Mesendoderm (in vitro differentiated cells): ENCODE results near the gene SLC24A4.

Experiments
- DNase-seq: peaks from one replicate; pipeline ENCODE4 v3.0.0; 2013
- H2AK5ac ChIP-seq: 2 replicates; pipeline ENCODE4 v1.6.1; 2013; ENCODE audit warnings: low read length, inconsistent platforms
- H2BK120ac ChIP-seq: 2 replicates; pipeline ENCODE4 v1.6.1; 2013; ENCODE audit warnings: low read depth, mild to moderate bottlenecking, low read length, moderate library complexity, mixed read lengths
- H2BK15ac ChIP-seq: replicated peaks from 2 replicates; pipeline ENCODE4 v1.6.1; 2013; ENCODE audit warnings: low read depth, mild to moderate bottlenecking, moderate library complexity
- H2BK5ac ChIP-seq: 2 replicates; pipeline ENCODE4 v1.6.1; 2013; ENCODE audit warnings: low read length, inconsistent platforms
- H3K18ac ChIP-seq: 2 replicates; pipeline ENCODE4 v1.6.1; 2013; ENCODE audit warnings: mild to moderate bottlenecking, low read length, mixed read lengths
- H3K23ac ChIP-seq: one replicate; pipeline ENCODE4 v1.6.1; 2013; ENCODE audit warnings: low read length
- H3K27ac ChIP-seq: 2 replicates; pipeline ENCODE4 v1.5.1; 2013; ENCODE audit warnings: low read depth, mild to moderate bottlenecking, inconsistent platforms, low read length, moderate library complexity
- H3K27me3 ChIP-seq: 2 replicates; pipeline ENCODE4 v1.6.1; 2013; ENCODE audit warnings: low read length, control low read depth, mild to moderate bottlenecking, inconsistent platforms; ENCODE audit not compliant: insufficient read depth, poor library complexity
- H3K36me3 ChIP-seq: 2 replicates; pipeline ENCODE4 v1.6.1; 2013; ENCODE audit warnings: low read length, inconsistent platforms; ENCODE audit not compliant: control insufficient read depth, insufficient read depth
- H3K4ac ChIP-seq: one replicate; pipeline ENCODE4 v1.6.1; 2013; ENCODE audit warnings: low read depth, mild to moderate bottlenecking, low read length, moderate library complexity
- H3K4me1 ChIP-seq: 2 replicates; pipeline ENCODE4 v1.6.1; 2013; ENCODE audit warnings: low read depth, low read length, inconsistent platforms; ENCODE audit not compliant: control insufficient read depth
- H3K4me2 ChIP-seq: 2 replicates; pipeline ENCODE4 v1.6.1; 2013; ENCODE audit warnings: low read length
- H3K4me3 ChIP-seq: 2 replicates; pipeline ENCODE4 v1.5.1; 2013; ENCODE audit warnings: mild to moderate bottlenecking, low read length
- H3K56ac ChIP-seq: one replicate; pipeline ENCODE4 v1.6.1; 2013; ENCODE audit warnings: low read length
- H3K79me1 ChIP-seq: 2 replicates; pipeline ENCODE4 v1.6.1; 2013; ENCODE audit warnings: low read length, inconsistent platforms
- H3K79me2 ChIP-seq: 2 replicates; pipeline ENCODE4 v1.6.1; 2013; ENCODE audit warnings: mild to moderate bottlenecking, low read length; ENCODE audit not compliant: control insufficient read depth, insufficient read depth
- H3K9ac ChIP-seq: 2 replicates; pipeline ENCODE4 v1.6.1; 2013; ENCODE audit warnings: low read length, inconsistent platforms
- H4K5ac ChIP-seq: one replicate; pipeline ENCODE4 v1.6.1; 2013; ENCODE audit warnings: low read length
- H4K8ac ChIP-seq: one replicate; pipeline ENCODE4 v1.6.1; 2013; ENCODE audit warnings: low read depth, mild to moderate bottlenecking, control low read depth, low read length, moderate library complexity
- WGBS: extraction: QIAGEN DNeasy Blood & Tissue Kit; methylation state at CpG from one replicate; pipeline ENCODE4 v1.1.7; 2013; ENCODE audit warnings: low lambda C conversion rate, missing lambda C conversion rate; ENCODE audit not compliant: insufficient coverage; ENCODE audit errors: extremely low coverage; 5-methylcytosine and 5-hydroxymethylcytosine counted together

SLC24A4 gene

DNA sequence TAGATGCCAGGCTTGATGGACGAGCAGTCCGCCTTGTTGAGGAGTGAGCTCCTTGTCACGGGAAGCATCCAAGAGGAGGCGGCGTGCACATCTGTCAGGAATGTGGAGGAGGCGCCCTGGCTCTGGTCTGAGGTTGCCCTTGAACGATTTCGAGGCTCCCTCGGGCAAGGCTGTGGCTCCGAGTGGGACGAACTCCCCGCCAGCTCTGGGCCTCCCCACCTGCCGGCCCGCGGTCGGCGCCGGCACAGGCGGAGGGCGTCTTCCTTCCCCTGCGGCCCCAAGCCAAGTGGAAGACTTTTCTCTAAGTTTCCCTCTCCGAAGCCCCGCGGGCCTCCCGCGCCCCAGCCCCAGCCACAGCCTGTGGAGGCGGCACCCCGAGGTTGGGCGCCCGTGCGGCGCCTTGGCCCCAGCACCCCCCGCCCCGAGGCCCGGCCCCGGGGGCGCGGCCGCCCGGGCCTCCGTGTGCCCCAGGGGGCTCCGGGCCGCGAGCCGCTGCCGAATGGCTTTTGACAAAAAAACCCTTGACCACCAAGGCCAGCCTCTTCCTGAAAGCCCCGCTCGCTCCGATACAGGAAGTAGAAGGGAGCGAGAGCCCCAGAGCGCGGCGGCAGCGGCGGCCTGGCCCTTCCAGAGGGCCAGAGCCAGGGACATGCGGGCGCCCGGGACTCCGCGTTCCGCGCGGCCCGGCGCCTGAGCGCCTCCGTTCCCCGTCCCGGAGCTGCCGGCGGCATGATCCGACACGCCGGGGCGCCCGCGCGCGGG lies 190.4 kb downstream of the SLC24A4 start, which contains the start of gene RIN3:
Gene RIN3, plus strand, starts transcription at position 578 of the 762 bp plus-strand sequence. Its CDS starts 152 bp downstream, at position 730.
- H3K23ac ChIP-seq, result no peak within 1 kb of the TSS
- no peak within 1 kb of the TSS for H4K5ac ChIP-seq
- no peak within 1 kb of the TSS for H4K8ac ChIP-seq
- H3K4ac ChIP-seq, result peak within 1 kb of the TSS; percentile 2
- H3K4me3 ChIP-seq, result peak within 1 kb of the TSS; percentile 41
- peaks cover 12% of the 10 kb centered on the region for H3K27me3 ChIP-seq
- H2BK5ac ChIP-seq, result no peak within 1 kb of the TSS
- no peaks in the 10 kb centered on the region for H3K79me1 ChIP-seq
- H3K4me2 ChIP-seq, result peak within 1 kb of the TSS; percentile 58
- peak within 1 kb of the TSS; percentile 65 for H3K18ac ChIP-seq
- H3K79me2 ChIP-seq, result no peaks in the 10 kb centered on the region
- no CpG with 5 or more reads among the region's 79 CpGs for WGBS
- H2BK120ac ChIP-seq, result peak within 1 kb of the TSS; percentile 70
- no peak within 1 kb of the TSS for H3K27ac ChIP-seq
- no peaks in the 10 kb centered on the region for H3K4me1 ChIP-seq
- peak within 1 kb of the TSS; percentile 69 for H3K9ac ChIP-seq
- H3K56ac ChIP-seq, result peak within 1 kb of the TSS; percentile 85
- H2BK15ac ChIP-seq, result no peak within 1 kb of the TSS
- peak; percentile 81 for DNase-seq
- H2AK5ac ChIP-seq, result no peak within 1 kb of the TSS
- H3K36me3 ChIP-seq, result no peaks in the 10 kb centered on the region

DNA sequence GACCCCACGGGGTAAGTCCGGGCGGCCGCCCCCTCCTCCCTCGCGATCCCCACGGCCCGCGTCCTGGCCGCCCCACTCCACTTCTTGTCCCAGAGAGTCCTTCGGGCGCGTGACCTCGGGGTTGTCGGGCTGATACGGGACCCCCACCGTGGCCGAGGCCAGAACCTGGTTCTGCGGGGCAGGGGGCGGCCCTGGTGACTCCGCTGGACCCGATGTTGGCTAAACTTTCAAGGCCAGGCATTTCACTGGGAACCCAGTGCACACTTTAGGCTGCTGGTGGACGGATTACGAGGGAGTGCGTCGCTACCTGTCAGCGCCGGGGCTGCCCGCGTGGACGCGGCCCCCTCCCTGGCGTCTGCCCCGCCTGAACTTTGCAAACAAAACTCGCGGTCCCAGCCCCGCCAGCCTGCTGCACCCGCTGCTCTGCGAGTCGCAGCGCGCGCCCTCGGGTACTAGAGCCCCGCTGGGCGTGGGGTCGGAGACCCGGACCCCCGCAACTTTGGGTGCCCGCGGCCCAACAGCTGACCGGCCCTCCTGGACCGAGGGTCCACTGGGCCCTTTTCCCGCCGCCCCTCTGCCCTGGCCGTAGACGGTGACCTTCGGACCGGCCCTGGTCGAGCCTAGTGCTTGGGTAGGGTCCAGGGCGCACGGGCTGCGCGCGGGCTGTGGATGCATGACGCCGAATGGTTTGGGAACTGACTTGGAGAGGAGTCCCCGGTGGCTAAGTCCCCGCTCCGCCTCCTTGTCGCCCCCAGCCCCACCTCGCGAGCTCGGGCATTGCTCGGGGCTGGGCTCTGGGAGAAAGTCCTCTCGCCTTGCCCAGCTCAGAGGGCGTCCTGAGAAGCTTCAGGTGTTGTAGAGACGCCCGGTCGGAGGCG lies 191.2 kb downstream of the SLC24A4 start:
- WGBS, result no CpG with 5 or more reads among the region's 81 CpGs
- Histone ChIP-seq H3K4me3 (peak overlapping the region; percentile 41), H4K5ac (no peak overlapping the region), H3K79me2 (no peaks in the 10 kb centered on the region), H3K18ac (peak overlapping the region; percentile 65), H2AK5ac (no peak overlapping the region), H3K4ac (peak overlapping the region; percentile 2), H3K56ac (peak overlapping the region; percentile 85), H3K23ac (no peak overlapping the region), H3K9ac (peak overlapping the region; percentile 69), H2BK5ac (no peak overlapping the region), H3K79me1 (no peaks in the 10 kb centered on the region), H3K36me3 (no peaks in the 10 kb centered on the region), H2BK15ac (no peak overlapping the region), H3K4me1 (no peaks in the 10 kb centered on the region), H3K4me2 (peak overlapping the region; percentile 58), H4K8ac (no peak overlapping the region), H2BK120ac (no peak overlapping the region), H3K27me3 (peaks cover 12% of the 10 kb centered on the region), H3K27ac (no peak overlapping the region)
- peak; percentile 22 for DNase-seq

DNA sequence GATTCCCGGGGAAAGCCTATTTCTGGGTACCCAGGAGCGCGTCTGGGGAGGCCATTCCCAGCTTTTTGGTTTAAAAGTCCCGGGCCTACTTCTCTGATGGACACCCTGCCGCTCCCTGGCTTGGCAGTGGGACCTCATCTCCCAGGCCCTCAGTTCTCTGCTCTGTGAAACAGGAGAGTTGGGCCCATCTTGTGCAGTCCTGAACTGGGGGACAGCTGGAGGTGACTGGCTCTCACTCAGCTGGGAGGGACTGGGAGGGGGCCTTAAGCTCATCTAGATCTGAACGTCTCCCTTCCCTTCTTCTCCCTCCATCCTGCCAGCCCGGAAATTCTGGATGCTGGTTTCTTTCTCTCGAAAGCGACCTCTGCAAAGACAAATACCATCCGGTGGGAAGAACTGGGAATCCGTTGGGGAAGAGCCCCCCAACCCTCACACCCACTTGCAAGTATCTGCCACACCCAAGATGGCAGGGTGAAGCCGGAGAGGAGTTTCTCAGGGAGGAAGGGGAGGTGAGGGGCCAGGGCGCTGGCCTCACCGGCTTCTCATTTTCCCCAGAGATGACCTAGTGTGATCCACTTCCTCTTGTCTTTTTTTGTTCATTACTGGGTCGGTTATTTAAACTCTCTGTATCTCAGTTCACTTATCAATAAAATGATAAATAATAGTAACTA lies 192.0 kb downstream of the SLC24A4 start:
- no CpG with 5 or more reads among the region's 15 CpGs for WGBS
- Histone ChIP-seq H4K5ac (no peak overlapping the region), H3K9ac (no peak overlapping the region), H2BK120ac (no peak overlapping the region), H3K4me3 (no peak overlapping the region), H2BK15ac (no peak overlapping the region), H2BK5ac (no peak overlapping the region), H3K27me3 (peaks cover 12% of the 10 kb centered on the region), H3K18ac (no peak overlapping the region), H3K56ac (no peak overlapping the region), H3K79me1 (no peaks in the 10 kb centered on the region), H3K36me3 (no peaks in the 10 kb centered on the region), H3K4ac (no peak overlapping the region), H2AK5ac (no peak overlapping the region), H3K27ac (no peak overlapping the region), H3K79me2 (no peaks in the 10 kb centered on the region), H4K8ac (no peak overlapping the region), H3K23ac (no peak overlapping the region), H3K4me1 (no peaks in the 10 kb centered on the region), H3K4me2 (peak overlapping the region; percentile 58)
- DNase-seq, result no peak

DNA sequence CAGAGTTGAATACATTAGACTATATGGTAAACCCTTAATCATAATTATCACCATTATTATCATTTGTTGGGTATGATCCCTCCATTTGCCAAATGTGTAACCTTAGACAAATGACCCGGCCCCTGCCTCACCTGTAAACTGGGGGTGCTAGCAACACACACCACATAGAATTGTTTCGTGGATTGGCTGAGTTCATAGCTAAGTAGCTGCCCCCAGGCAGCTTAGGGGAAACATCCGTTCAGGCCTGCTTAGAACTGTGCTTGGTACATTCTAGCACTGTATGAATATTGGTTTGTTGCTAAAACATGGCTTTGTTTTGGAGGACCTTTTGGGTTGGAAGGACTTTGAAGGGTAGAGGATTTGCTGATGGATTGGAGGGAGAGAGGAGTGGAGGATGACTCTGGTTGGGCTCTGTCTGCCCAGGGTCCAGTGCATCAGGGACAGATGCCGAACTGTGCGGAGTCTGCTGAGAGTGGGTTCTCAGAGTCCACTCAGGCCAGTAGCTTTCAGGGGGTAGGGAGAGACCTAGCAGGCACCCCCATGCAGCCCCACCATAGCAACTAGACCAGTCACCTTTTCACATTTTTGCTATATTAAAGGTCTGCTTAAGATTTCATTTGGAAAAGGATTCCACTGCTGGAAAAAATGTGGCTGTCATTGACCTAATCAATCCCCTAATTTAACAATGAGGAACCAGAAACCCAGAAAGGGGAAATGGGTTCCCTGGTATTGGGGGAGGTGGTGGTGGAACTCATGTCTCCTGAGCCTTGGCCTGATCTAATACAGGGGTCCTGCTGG lies 192.8 kb downstream of the SLC24A4 start:
- peaks cover 12% of the 10 kb centered on the region for H3K27me3 ChIP-seq

DNA sequence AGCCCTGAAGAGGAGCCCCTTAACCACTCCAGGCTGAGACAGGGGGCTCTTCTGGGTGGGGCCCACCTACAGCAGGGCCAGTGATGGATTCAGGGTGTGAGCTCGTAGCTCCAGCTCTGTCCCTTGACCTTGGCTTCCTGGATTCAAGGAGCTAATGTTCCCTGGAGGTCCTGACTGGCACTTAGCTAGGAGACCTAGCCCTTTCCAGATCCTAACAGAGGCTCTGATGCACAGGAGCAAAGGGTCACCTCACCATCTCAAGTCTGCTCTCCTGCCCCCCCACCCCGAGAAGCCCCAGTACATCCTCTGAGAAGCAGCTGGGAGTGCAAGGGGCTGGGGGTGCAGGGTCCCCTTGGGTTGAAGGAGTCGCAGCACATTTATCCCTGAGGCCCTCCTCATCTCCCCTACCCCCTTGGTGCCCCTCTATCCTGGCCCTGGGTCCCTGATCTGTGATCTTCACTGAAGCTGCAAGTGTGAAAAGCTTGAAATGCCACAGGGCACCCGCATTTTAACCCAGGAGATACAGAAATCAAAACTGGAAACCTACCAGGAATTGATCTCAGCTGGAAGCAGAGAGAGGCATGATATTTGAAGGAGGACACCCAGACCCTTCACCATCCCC lies 193.5 kb downstream of the SLC24A4 start:
- Histone ChIP-seq H2BK120ac (no peak overlapping the region), H3K4me3 (no peak overlapping the region), H3K4ac (no peak overlapping the region), H3K27ac (no peak overlapping the region), H3K36me3 (no peaks in the 10 kb centered on the region), H2BK15ac (no peak overlapping the region), H3K27me3 (peaks cover 12% of the 10 kb centered on the region), H3K79me2 (no peaks in the 10 kb centered on the region), H3K4me1 (no peaks in the 10 kb centered on the region), H3K4me2 (no peak overlapping the region), H3K23ac (no peak overlapping the region), H3K18ac (no peak overlapping the region), H2AK5ac (no peak overlapping the region), H2BK5ac (no peak overlapping the region), H3K56ac (no peak overlapping the region), H4K5ac (no peak overlapping the region), H4K8ac (no peak overlapping the region), H3K9ac (no peak overlapping the region), H3K79me1 (no peaks in the 10 kb centered on the region)
- WGBS, result no CpG with 5 or more reads among the region's 4 CpGs
- no peak for DNase-seq

More for the DNA sequence above, 192.8 kb downstream of the SLC24A4 start:
- DNase-seq, result no peak
- Histone ChIP-seq H3K56ac (no peak overlapping the region), H4K5ac (no peak overlapping the region), H3K4me2 (no peak overlapping the region), H2BK5ac (no peak overlapping the region), H2AK5ac (no peak overlapping the region), H3K4me3 (no peak overlapping the region), H3K36me3 (no peaks in the 10 kb centered on the region), H3K9ac (no peak overlapping the region), H3K23ac (no peak overlapping the region), H3K4ac (no peak overlapping the region), H3K27ac (no peak overlapping the region), H2BK120ac (no peak overlapping the region), H3K79me2 (no peaks in the 10 kb centered on the region), H3K18ac (no peak overlapping the region), H3K4me1 (no peaks in the 10 kb centered on the region), H2BK15ac (no peak overlapping the region), H3K79me1 (no peaks in the 10 kb centered on the region), H4K8ac (no peak overlapping the region)
- no CpG with 5 or more reads among the region's 5 CpGs for WGBS
